NCI-H146 treated with DMSO at 0.1 percent for 48 hours (cell line): Measurements from ENCODE around the gene USP7.

ENCODE experiments used
- DNase-seq: peaks from one replicate; lab custom pipeline; 2025; ENCODE audit not compliant: unreplicated experiment; lab: John Stamatoyannopoulos, UW

Gene USP7

GRCh38 chr16:8904018-8904430 lies 59.7 kb downstream of the USP7 start:
- DNase-seq: no peak

GRCh38 chr16:8903004-8903403 lies 60.7 kb downstream of the USP7 start:
- DNase-seq: no peak

- DNase-seq: no peak
Measured at GRCh38 chr16:8901320-8901861, 62.3 kb downstream of the USP7 start.

GRCh38 chr16:8900343-8900742 lies 63.4 kb downstream of the USP7 start:
- DNase-seq: no peak

- no peak for DNase-seq
Measured at GRCh38 chr16:8899709-8900317, 63.9 kb downstream of the USP7 start.

GRCh38 chr16:8898660-8899318 lies 64.9 kb downstream of the USP7 start:
- no peak for DNase-seq

- DNase-seq: no peak
Measured at GRCh38 chr16:8894736-8895334, 68.9 kb downstream of the USP7 start.

- no peak for DNase-seq
Measured at GRCh38 chr16:8893976-8894690, 69.6 kb downstream of the USP7 start.

- no peak for DNase-seq
Measured at GRCh38 chr16:8893426-8893825, 70.3 kb downstream of the USP7 start.

GRCh38 chr16:8892101-8892575 lies 71.6 kb downstream of the USP7 start:
- DNase-seq: no peak

- no peak for DNase-seq
Measured at GRCh38 chr16:8890549-8890921, 73.2 kb downstream of the USP7 start.

- no peak for DNase-seq
Measured at GRCh38 chr16:8889893-8890548, 73.7 kb downstream of the USP7 start.

- DNase-seq: no peak
Measured at GRCh38 chr16:8888951-8889892, 74.5 kb downstream of the USP7 start.

GRCh38 chr16:8887952-8888560 lies 75.7 kb downstream of the USP7 start:
- no peak for DNase-seq

- DNase-seq: no peak
Measured at GRCh38 chr16:8887431-8887765, 76.3 kb downstream of the USP7 start.

GRCh38 chr16:8886593-8887430 lies 76.9 kb downstream of the USP7 start:
- no peak for DNase-seq

GRCh38 chr16:8885674-8886592 lies 77.8 kb downstream of the USP7 start:
- no peak for DNase-seq
